Panc1 (cell line): Measurements from ENCODE around the gene ZNF407. TPM values are rescaled to one million over a fixed set of nuclear protein-coding genes. Genes with fewer than 3 reads are reported as not detected.
A peak's percentile ranks its signal among the peaks of the same experiment; 100 is the strongest.

Experiments
- ATAC-seq: fragments of 200-7000 bp; cut with Tn5 transposase; 2 replicates; pipeline ENCODE4 v1.9.1; 2020; ENCODE audit warnings: mild to moderate bottlenecking, moderate library complexity
- BruUV-seq: library from RNA; stranded (reverse); fragments of 400-500 nt; replicated peaks from 2 replicates; lab custom pipeline; 2021; lab: Mats Ljungman, UMichigan
- CTCF ChIA-PET: fragments of 300-600 bp; sonication (Branson Sonifier 250); formaldehyde crosslinking; loops from one replicate; lab custom pipeline; 2022; ENCODE audit warnings: antibody characterized with exemption; lab: Charles Lee
- POLR2A ChIA-PET: fragments of 300-600 bp; sonication (Branson Sonifier 250); formaldehyde crosslinking; loops from one replicate; lab custom pipeline; 2022; ENCODE audit warnings: antibody characterized with exemption; lab: Charles Lee
- DNase-seq: peaks from one replicate; pipeline ENCODE4 v3.0.0-alpha.2; 2010; ENCODE audit warnings: low read depth, low spot score
- H3K27ac ChIP-seq: 2 replicates; pipeline ENCODE4 v1.5.1; 2011; ENCODE audit warnings: mild to moderate bottlenecking, low read length, inconsistent platforms
- H3K27me3 ChIP-seq: fragments of 200-500 bp; sonication (Bioruptor generic); 2 replicates; pipeline ENCODE4 v1.6.0; 2014; ENCODE audit warnings: low read length, inconsistent platforms; ENCODE audit not compliant: control insufficient read depth, insufficient read depth
- H3K36me3 ChIP-seq: fragments of 200-500 bp; sonication (Bioruptor generic); 2 replicates; pipeline ENCODE4 v1.5.1; 2014; ENCODE audit warnings: inconsistent platforms, mild to moderate bottlenecking, low read length, moderate library complexity; ENCODE audit not compliant: control insufficient read depth, insufficient read depth
- H3K4me1 ChIP-seq: 2 replicates; pipeline ENCODE4 v1.5.1; 2011; ENCODE audit warnings: inconsistent platforms, mild to moderate bottlenecking, low read length, moderate library complexity; ENCODE audit not compliant: control insufficient read depth, insufficient read depth
- H3K4me3 ChIP-seq, 2 experiments: 2 replicates each; pipeline ENCODE4 v1.5.1; 2011 to 2012; ENCODE audit warnings: low read depth in 2 of 2, low read length in 2 of 2, mild to moderate bottlenecking in 2 of 2, inconsistent platforms in 1 of 2, moderate library complexity in 1 of 2
- H3K9me3 ChIP-seq: fragments of 200-500 bp; sonication (Bioruptor generic); 2 replicates; pipeline ENCODE4 v1.5.1; 2014; ENCODE audit warnings: low read depth, mild to moderate bottlenecking, inconsistent platforms, low read length, moderate library complexity; ENCODE audit not compliant: control insufficient read depth, insufficient read depth
- POLR2AphosphoS5 ChIP-seq: IDR thresholded peaks from 2 replicates; pipeline ENCODE4 v1.6.1; 2012; ENCODE audit warnings: mild to moderate bottlenecking, low read depth, low read length, moderate library complexity
- SIN3A ChIP-seq: IDR thresholded peaks from 2 replicates; pipeline ENCODE4 v1.6.1; 2012; ENCODE audit warnings: low read depth, mild to moderate bottlenecking, low read length, moderate library complexity, borderline replicate concordance; ENCODE audit not compliant: insufficient read depth
- TCF7L2 ChIP-seq: IDR thresholded peaks from 2 replicates; pipeline ENCODE4 v1.6.1; 2011; ENCODE audit warnings: mild to moderate bottlenecking, low read depth, low read length, inconsistent platforms
- in situ Hi-C: cut with HindIII; loops from 2 replicates; pipeline ENCODE4 v1.10.0; 2016; ENCODE audit warnings: low sequenced_read_pairs, low pct_unique_long_range_greater_than_20kb
- intact Hi-C: fragments of 100-400 bp; cut with micrococcal nuclease; formaldehyde crosslinking; loops from one replicate; pipeline ENCODE4 v1.10.0; 2022; ENCODE audit not compliant: unreplicated experiment
- total RNA-seq: library from RNA; stranded (reverse); gene quantifications from one replicate; pipeline ENCODE4 v1.2.1, GENCODE V29; 2021; ENCODE audit not compliant: unreplicated experiment
- TF ChIP-seq, protein P1 (sequence below), 2 experiments: IDR thresholded peaks; 2 replicates each; pipeline ENCODE4 v1.6.1; 2011 to 2012; ENCODE audit warnings: low read depth in 2 of 2, control low read depth in 1 of 2, low read length in 1 of 2, mild to moderate bottlenecking in 1 of 2, moderate library complexity in 1 of 2; ENCODE audit not compliant: insufficient read depth in 1 of 2
- TF ChIP-seq, protein P2 (sequence below): fragments of 450-650 bp; IDR thresholded peaks from 2 replicates; pipeline ENCODE4 v1.5.1; 2017; ENCODE audit warnings: mild to moderate bottlenecking

The ZNF407 gene
- total RNA-seq, 1 experiment from 2014 or later, result 16.8 TPM

DNA sequence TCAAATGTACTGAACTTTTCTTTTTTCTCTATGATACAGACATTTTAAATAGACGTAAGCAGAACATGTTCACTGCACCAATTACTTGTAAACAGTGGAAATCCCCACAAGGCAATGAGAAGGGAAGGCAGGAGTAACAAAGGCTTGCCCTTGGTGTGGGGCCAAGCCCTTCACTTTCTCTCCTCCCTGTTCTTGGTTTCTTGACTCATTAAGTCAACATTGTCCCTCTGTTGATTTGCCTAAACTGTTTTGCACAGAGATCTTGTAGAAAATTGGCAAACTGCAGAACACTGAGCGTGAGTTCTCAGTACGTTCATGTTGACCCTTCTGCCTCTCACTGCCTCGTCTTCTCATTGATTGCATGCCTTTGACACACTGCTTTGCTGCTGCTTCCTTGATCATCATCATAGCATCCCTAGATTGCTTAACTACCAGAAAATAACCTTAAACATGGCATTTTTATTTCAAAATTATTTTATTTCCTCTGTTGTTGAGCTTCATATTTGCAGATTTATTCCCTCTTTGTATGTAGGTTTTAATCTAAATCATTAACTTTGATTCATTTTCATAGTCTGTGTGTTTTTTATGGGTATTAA lies 353.6 kb downstream of the ZNF407 start:
- intact Hi-C loops, result no loop called here

DNA sequence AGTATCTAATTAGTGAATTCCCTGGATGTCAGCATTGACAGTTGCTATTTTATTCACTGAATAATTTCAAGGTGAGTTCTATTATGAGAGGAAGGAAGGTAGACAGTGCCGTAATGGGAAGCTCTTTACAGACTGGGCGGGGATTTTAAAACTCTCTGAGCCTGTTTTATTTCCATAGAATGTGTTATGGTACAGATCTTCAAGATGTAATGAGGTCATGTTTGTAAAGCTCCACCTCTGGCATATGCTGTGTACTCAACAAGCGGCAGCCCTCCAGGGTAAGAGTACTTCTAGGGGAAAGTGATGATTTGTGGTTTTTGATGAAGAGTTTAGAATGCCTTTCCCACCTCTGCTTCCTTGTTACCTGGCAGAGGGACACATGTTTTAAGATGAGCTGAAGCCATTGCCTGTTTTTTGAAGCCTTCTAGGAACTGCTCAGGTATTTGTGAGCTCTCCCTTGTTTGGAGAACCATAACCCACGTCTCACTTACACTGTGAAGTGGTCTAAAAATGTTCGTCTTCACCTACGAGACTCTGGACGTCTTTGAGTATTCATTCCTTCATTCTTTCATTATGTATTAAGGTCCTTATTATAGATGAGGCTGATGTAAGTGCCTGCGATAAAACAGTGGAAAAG lies 360.0 kb downstream of the ZNF407 start:
- in situ Hi-C loops, result no loop called here
- POLR2A ChIA-PET, result no interaction called here

More for the DNA sequence above, 353.6 kb downstream of the ZNF407 start:
- Histone ChIP-seq H3K4me3 (peak overlapping the region in 1 of 2 experiments; percentile 4; a peak in 2 of 4 replicates), H3K36me3 (no peaks in the 10 kb centered on the region), H3K4me1 (peaks cover 38% of the 10 kb centered on the region), H3K9me3 (no peaks in the 10 kb centered on the region), H3K27me3 (no peaks in the 10 kb centered on the region), H3K27ac (peak overlapping the region; percentile 34)
- TF ChIP-seq SIN3A (no peak), TCF7L2 (peak; percentile 49; the same call in 1 of the 2 replicates), POLR2AphosphoS5 (peak; percentile 83)
- TF ChIP-seq, protein P1, sequence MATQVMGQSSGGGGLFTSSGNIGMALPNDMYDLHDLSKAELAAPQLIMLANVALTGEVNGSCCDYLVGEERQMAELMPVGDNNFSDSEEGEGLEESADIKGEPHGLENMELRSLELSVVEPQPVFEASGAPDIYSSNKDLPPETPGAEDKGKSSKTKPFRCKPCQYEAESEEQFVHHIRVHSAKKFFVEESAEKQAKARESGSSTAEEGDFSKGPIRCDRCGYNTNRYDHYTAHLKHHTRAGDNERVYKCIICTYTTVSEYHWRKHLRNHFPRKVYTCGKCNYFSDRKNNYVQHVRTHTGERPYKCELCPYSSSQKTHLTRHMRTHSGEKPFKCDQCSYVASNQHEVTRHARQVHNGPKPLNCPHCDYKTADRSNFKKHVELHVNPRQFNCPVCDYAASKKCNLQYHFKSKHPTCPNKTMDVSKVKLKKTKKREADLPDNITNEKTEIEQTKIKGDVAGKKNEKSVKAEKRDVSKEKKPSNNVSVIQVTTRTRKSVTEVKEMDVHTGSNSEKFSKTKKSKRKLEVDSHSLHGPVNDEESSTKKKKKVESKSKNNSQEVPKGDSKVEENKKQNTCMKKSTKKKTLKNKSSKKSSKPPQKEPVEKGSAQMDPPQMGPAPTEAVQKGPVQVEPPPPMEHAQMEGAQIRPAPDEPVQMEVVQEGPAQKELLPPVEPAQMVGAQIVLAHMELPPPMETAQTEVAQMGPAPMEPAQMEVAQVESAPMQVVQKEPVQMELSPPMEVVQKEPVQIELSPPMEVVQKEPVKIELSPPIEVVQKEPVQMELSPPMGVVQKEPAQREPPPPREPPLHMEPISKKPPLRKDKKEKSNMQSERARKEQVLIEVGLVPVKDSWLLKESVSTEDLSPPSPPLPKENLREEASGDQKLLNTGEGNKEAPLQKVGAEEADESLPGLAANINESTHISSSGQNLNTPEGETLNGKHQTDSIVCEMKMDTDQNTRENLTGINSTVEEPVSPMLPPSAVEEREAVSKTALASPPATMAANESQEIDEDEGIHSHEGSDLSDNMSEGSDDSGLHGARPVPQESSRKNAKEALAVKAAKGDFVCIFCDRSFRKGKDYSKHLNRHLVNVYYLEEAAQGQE (IDR thresholded peaks at IDR 0.05; ENCODE audit: insufficient read depth in 1 of 2, low read depth in 2 of 2, low read length in 1 of 2), result no peak
- TF ChIP-seq, protein P2, sequence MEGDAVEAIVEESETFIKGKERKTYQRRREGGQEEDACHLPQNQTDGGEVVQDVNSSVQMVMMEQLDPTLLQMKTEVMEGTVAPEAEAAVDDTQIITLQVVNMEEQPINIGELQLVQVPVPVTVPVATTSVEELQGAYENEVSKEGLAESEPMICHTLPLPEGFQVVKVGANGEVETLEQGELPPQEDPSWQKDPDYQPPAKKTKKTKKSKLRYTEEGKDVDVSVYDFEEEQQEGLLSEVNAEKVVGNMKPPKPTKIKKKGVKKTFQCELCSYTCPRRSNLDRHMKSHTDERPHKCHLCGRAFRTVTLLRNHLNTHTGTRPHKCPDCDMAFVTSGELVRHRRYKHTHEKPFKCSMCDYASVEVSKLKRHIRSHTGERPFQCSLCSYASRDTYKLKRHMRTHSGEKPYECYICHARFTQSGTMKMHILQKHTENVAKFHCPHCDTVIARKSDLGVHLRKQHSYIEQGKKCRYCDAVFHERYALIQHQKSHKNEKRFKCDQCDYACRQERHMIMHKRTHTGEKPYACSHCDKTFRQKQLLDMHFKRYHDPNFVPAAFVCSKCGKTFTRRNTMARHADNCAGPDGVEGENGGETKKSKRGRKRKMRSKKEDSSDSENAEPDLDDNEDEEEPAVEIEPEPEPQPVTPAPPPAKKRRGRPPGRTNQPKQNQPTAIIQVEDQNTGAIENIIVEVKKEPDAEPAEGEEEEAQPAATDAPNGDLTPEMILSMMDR, result no peak
- CTCF ChIA-PET, result no interaction called here
- no TSS peak for BruUV-seq
- peak; percentile 98 for ATAC-seq
- in situ Hi-C loops, result no loop called here
- peak; percentile 91 for DNase-seq
- POLR2A ChIA-PET, result no interaction called here

More for the DNA sequence above, 360.0 kb downstream of the ZNF407 start:
- H3K27me3 ChIP-seq, result no peaks in the 10 kb centered on the region
- no peaks in the 10 kb centered on the region for H3K9me3 ChIP-seq
- H3K4me1 ChIP-seq, result no peaks in the 10 kb centered on the region
- TF ChIP-seq POLR2AphosphoS5 (no peak), SIN3A (no peak), TCF7L2 (no peak)
- TF ChIP-seq, protein P1 (IDR thresholded peaks at IDR 0.05; ENCODE audit: insufficient read depth in 1 of 2, low read depth in 2 of 2, low read length in 1 of 2), result no peak
- TF ChIP-seq, protein P2, result no peak
- intact Hi-C loops, result no loop called here
- CTCF ChIA-PET, result no interaction called here
- H3K4me3 ChIP-seq, result no peak overlapping the region
- no TSS peak for BruUV-seq
- H3K27ac ChIP-seq, result no peak overlapping the region
- no peak for ATAC-seq
- H3K36me3 ChIP-seq, result no peaks in the 10 kb centered on the region
- DNase-seq, result no peak
